HepG2 (cell line): ENCODE results near the gene ATP6V0A1. TPM values are rescaled to one million over a fixed set of nuclear protein-coding genes. Genes with fewer than 3 reads are reported as not detected.

Source experiments
- ARID4A ChIP-seq: sonication (generic); formaldehyde crosslinking; IDR thresholded peaks from 2 replicates; pipeline ENCODE4 v1.5.0; 2020; ENCODE audit warnings: mild to moderate bottlenecking, missing genetic modification reagents, borderline replicate concordance
- ARNT2 ChIP-seq: sonication (generic); formaldehyde crosslinking; IDR thresholded peaks from 2 replicates; pipeline ENCODE4 v1.8.0; 2022; ENCODE audit warnings: mild to moderate bottlenecking, low read depth, missing genetic modification reagents, moderate library complexity
- BRCA1 ChIP-seq: sonication (generic); formaldehyde crosslinking; IDR thresholded peaks from 2 replicates; pipeline ENCODE4 v1.4.0; 2020; ENCODE audit warnings: missing genetic modification reagents
- ESRRA ChIP-seq: sonication (generic); formaldehyde crosslinking; IDR thresholded peaks from 2 replicates; pipeline ENCODE4 v1.5.1; 2020; ENCODE audit warnings: mild to moderate bottlenecking, low read depth, missing genetic modification reagents
- FOXK1 ChIP-seq: sonication (generic); formaldehyde crosslinking; IDR thresholded peaks from 2 replicates; pipeline ENCODE4 v1.4.0; 2020; ENCODE audit warnings: low read depth, missing genetic modification reagents, borderline replicate concordance
- HOMEZ ChIP-seq: IDR thresholded peaks from 2 replicates; pipeline ENCODE4 v1.6.1; 2016; ENCODE audit warnings: low read depth
- KDM5B ChIP-seq: sonication (generic); formaldehyde crosslinking; IDR thresholded peaks from 2 replicates; pipeline ENCODE4 v1.4.0; 2020; ENCODE audit warnings: missing genetic modification reagents, mild to moderate bottlenecking, borderline replicate concordance
- MED13 ChIP-seq: sonication (generic); formaldehyde crosslinking; IDR thresholded peaks from 2 replicates; pipeline ENCODE4 v1.5.0; 2020; ENCODE audit warnings: missing genetic modification reagents
- RAD51 ChIP-seq: fragments of 450-650 bp; IDR thresholded peaks from 2 replicates; pipeline ENCODE4 v1.6.1; 2016; ENCODE audit warnings: borderline replicate concordance
- RFXANK ChIP-seq: IDR thresholded peaks from 2 replicates; pipeline ENCODE4 v1.6.1; 2016
- ZFP62 ChIP-seq: sonication (generic); formaldehyde crosslinking; IDR thresholded peaks from 2 replicates; pipeline ENCODE4 v1.4.0; 2020; ENCODE audit warnings: missing genetic modification reagents
- ZFP91 ChIP-seq: sonication (generic); formaldehyde crosslinking; IDR thresholded peaks from 2 replicates; pipeline ENCODE4 v1.9.0; 2022; ENCODE audit warnings: missing genetic modification reagents, mild to moderate bottlenecking, borderline replicate concordance
- ZFYVE20 ChIP-seq: sonication (generic); formaldehyde crosslinking; IDR thresholded peaks from 2 replicates; pipeline ENCODE4 v1.8.0; 2023; ENCODE audit warnings: low read depth, mild to moderate bottlenecking, moderate library complexity, missing genetic modification reagents, borderline replicate concordance
- ZNF510 ChIP-seq: sonication (generic); formaldehyde crosslinking; IDR thresholded peaks from 2 replicates; pipeline ENCODE4 v1.4.0; 2020; ENCODE audit warnings: low read depth, mild to moderate bottlenecking, missing genetic modification reagents
- ZZZ3 ChIP-seq: sonication (generic); formaldehyde crosslinking; IDR thresholded peaks from 2 replicates; pipeline ENCODE4 v1.4.0; 2020; ENCODE audit warnings: missing genetic modification reagents, mild to moderate bottlenecking, borderline replicate concordance
- polyA plus RNA-seq, 8 experiments: library from polyadenylated mRNA; depleted of rRNA in 3 of 8; stranded (reverse) in 7 of 8; unstranded in 1 of 8; fragments of >200 nt; fragmentation: Illumina TruSeq in 4 of 8; extraction: Trizol in 4 of 8; gene quantifications; 2 replicates each; pipeline versions ENCODE4 v1.2.1 to v1.2.3, GENCODE V29; 2011 to 2016; ENCODE audit warnings: low read depth in 4 of 8, missing spikeins in 1 of 8, mixed read lengths in 1 of 8; ENCODE audit not compliant: insufficient read depth in 1 of 8
- total RNA-seq, 5 experiments: library from RNA; depleted of rRNA; stranded (reverse); fragments of >200 nt; fragmentation: Illumina TruSeq; extraction: Trizol; gene quantifications; 2 replicates each; pipeline ENCODE4 v1.2.3, GENCODE V29; 2016; ENCODE audit warnings: low read depth in 1 of 5
- TF ChIP-seq, protein P1 (sequence below): sonication (generic); formaldehyde crosslinking; conservative IDR thresholded peaks from 2 replicates; pipeline ENCODE4 v1.8.0; 2022; ENCODE audit warnings: mild to moderate bottlenecking, moderate library complexity, missing genetic modification reagents
- TF ChIP-seq, protein P2 (sequence below): sonication (generic); formaldehyde crosslinking; IDR thresholded peaks from 2 replicates; pipeline ENCODE4 v1.4.0; 2020; ENCODE audit warnings: mild to moderate bottlenecking, missing genetic modification reagents

The ATP6V0A1 gene
- total and polyA plus RNA-seq, 2 of the 13 experiments (the other 11 are each of a cell fraction or from before 2014, with no cell fraction given) = 27.9 to 54.1 TPM

DNA sequence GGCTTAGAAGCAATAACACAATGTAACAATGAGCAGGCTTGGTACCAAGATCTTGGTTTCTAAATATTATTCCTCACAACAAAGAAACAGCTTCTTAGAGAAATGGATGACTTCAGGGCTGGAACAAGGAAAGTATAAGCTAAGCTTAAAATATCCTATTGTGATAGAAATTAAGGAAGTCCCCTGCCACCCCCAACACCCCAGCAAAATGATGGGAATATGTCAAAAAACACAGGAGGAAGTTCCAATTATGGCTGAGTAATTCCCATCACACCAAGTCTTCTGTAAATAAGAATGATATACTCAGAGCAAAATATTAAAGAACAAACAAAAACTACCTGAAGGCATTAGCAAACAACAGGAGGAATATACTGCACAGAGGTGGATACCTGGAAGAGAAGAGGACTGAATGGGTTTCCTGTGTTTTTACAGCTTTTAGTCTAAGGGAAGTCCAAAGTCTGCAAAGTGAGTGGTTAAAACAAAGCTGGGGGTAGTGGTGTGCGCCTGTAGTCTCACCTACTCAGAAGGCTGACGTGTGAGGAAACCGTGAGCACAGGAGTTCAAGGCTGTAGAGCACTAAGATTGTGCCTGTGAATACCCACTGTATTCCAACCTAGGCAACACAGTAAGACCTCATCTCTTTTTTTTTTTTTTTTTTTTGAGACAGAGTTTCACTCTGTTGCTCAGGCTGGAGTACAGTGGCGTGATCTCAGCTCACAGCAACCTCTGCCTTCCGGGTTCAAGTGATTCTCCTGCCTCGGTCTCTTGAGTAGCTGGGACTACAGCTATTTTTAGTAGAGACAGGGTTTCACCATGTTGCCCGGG lies 17.1 kb upstream of the ATP6V0A1 start (continued):
- TF ChIP-seq, protein P1, sequence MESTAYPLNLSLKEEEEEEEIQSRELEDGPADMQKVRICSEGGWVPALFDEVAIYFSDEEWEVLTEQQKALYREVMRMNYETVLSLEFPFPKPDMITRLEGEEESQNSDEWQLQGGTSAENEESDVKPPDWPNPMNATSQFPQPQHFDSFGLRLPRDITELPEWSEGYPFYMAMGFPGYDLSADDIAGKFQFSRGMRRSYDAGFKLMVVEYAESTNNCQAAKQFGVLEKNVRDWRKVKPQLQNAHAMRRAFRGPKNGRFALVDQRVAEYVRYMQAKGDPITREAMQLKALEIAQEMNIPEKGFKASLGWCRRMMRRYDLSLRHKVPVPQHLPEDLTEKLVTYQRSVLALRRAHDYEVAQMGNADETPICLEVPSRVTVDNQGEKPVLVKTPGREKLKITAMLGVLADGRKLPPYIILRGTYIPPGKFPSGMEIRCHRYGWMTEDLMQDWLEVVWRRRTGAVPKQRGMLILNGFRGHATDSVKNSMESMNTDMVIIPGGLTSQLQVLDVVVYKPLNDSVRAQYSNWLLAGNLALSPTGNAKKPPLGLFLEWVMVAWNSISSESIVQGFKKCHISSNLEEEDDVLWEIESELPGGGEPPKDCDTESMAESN (CRISPR knock-in tag) = no peak
- TF ChIP-seq ZFP62 (CRISPR knock-in tag) (no peak), ZFYVE20 (CRISPR knock-in tag) (no peak), FOXK1 (CRISPR knock-in tag) (no peak), ZZZ3 (no peak), MED13 (CRISPR knock-in tag) (no peak), ARID4A (CRISPR knock-in tag) (peak; percentile 48; the same call in 1 of the 2 replicates), ARNT2 (no peak), RFXANK (CRISPR knock-in tag) (no peak), RAD51 (no peak), ZNF510 (no peak), BRCA1 (no peak), KDM5B (CRISPR knock-in tag) (no peak), ESRRA (CRISPR knock-in tag) (no peak), HOMEZ (CRISPR knock-in tag) (no peak), ZFP91 (CRISPR knock-in tag) (0 out of 2 replicates have a peak, but pooled peaks have one; percentile 26)
- TF ChIP-seq, protein P2, sequence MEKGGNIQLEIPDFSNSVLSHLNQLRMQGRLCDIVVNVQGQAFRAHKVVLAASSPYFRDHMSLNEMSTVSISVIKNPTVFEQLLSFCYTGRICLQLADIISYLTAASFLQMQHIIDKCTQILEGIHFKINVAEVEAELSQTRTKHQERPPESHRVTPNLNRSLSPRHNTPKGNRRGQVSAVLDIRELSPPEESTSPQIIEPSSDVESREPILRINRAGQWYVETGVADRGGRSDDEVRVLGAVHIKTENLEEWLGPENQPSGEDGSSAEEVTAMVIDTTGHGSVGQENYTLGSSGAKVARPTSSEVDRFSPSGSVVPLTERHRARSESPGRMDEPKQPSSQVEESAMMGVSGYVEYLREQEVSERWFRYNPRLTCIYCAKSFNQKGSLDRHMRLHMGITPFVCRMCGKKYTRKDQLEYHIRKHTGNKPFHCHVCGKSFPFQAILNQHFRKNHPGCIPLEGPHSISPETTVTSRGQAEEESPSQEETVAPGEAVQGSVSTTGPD (CRISPR knock-in tag) = no peak
